ENCODE results near the gene CREB5. TPM values are rescaled to one million over a fixed set of nuclear protein-coding genes. Genes with fewer than 3 reads are reported as not detected.

Gene CREB5
- total RNA-seq, 1 experiment from 2014 or later = 1.3 TPM

DNA sequence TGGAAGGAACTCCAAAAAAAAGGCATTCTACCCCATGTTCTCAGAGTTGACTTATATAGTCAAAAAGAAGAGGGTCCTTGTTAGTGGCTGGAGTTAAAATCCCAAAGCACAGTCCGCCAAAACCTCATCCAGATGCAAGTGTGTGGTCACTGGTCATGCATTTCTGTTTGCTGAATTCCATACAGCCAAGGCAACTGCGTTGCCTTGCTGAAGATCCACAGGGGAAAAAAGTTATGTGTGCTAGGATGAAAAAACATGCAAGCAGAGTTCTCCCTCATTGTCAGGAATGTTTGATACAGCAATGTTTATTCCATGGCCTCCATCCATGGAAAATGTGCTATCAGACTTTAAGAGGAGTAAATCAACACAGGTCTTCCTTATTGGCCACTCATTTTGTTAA, 213.1 kb downstream of the CREB5 start:
- CTCF ChIA-PET = no interaction called here
- no peak overlapping the region for H3K27ac Mint-ChIP-seq
- no peaks in the 10 kb centered on the region for H3K36me3 Mint-ChIP-seq
- H3K4me3 Mint-ChIP-seq = no peak overlapping the region
- no peak for ATAC-seq
- no peak for DNase-seq (ENCODE audit: low spot score)
- H3K27me3 Mint-ChIP-seq (ENCODE audit: low read depth) = no peaks in the 10 kb centered on the region
- no peaks in the 10 kb centered on the region for H3K9me3 Mint-ChIP-seq
- peaks cover 20% of the 10 kb centered on the region for H3K4me1 Mint-ChIP-seq
- TF ChIP-seq ZNF317 (CRISPR knock-in tag; IDR thresholded peaks at IDR 0.05; ENCODE audit: borderline replicate concordance, low read depth) = no peak
- TF ChIP-seq ZNF396 (CRISPR knock-in tag; IDR thresholded peaks at IDR 0.05; ENCODE audit: borderline replicate concordance) = no peak
- no peak for TF ChIP-seq FOXK1 (CRISPR knock-in tag; IDR thresholded peaks at IDR 0.05)
- TF ChIP-seq FOXP1 (CRISPR knock-in tag; IDR thresholded peaks at IDR 0.05; ENCODE audit: borderline replicate concordance) = no peak
- no peak for TF ChIP-seq CDX4 (CRISPR knock-in tag; IDR thresholded peaks at IDR 0.05; ENCODE audit: borderline replicate concordance)
- TF ChIP-seq MXD4 (CRISPR knock-in tag; IDR thresholded peaks at IDR 0.05; ENCODE audit: borderline replicate concordance) = no peak
- TF ChIP-seq, protein P1, sequence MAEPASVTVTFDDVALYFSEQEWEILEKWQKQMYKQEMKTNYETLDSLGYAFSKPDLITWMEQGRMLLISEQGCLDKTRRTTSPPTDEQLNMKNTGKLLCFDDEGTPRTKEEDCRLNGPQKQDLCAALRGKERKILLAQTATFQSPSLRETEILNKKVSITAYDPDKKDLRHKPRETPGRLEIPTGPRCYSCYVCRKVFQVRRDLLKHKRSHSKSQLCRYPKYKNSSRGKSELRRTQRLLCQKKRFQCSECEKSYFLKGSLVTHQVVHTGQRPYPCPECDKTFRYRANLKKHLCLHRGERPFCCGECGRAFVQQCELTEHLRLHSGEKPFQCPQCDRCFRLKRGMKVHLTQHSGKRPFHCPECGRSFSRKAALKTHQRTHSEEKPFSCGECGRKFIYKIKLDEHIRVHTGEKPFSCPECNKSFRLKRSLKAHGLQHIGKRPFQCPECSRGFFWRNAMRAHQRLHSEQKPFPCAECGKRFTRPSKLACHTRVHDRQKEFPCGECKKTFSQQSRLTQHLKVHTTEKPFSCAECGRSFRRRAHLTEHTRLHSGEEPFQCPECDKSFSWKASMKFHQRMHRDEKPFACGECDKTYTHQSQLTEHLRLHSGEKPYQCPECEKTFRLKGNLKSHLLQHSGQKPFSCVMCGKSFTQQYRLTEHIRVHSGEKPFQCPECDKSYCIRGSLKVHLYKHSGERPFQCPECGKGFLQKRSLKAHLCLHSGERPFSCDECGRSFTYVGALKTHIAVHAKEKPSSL (CRISPR knock-in tag; conservative IDR thresholded peaks at IDR 0.05) = no peak
- TF ChIP-seq, protein P2, sequence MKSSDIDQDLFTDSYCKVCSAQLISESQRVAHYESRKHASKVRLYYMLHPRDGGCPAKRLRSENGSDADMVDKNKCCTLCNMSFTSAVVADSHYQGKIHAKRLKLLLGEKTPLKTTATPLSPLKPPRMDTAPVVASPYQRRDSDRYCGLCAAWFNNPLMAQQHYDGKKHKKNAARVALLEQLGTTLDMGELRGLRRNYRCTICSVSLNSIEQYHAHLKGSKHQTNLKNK (CRISPR knock-in tag; IDR thresholded peaks at IDR 0.05) = no peak
- no peak for TF ChIP-seq IRF1 (CRISPR knock-in tag; IDR thresholded peaks at IDR 0.05)
- no peak for TF ChIP-seq TCF7 (CRISPR knock-in tag; IDR thresholded peaks at IDR 0.05; ENCODE audit: low read depth)
- POLR2A ChIA-PET = no interaction called here

DNA sequence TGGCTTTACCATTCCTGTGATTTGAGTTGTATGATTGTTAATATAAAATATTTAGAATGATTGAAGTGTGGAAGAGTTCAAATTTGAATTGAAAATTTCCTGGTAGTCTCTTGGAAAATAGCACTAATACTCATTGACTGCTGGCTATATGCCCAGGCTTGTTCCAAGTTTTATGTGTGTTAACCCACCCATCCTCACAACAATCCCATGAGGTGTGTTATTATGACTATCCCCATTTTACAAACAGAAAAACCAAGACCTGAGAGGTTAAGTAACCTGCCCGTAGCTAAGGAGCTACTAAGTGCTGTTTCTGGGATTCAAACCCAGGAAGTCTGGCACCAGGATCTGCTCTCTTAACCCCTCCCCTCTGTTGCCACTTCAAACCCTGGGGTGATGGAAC, 213.9 kb downstream of the CREB5 start:
- Mint-ChIP-seq H3K4me1 (peaks cover 20% of the 10 kb centered on the region), H3K9me3 (no peaks in the 10 kb centered on the region), H3K4me3 (no peak overlapping the region), H3K27ac (no peak overlapping the region), H3K27me3 (ENCODE audit: low read depth) (no peaks in the 10 kb centered on the region), H3K36me3 (no peaks in the 10 kb centered on the region)
- CTCF ChIA-PET = interaction anchor here (0.5 to 2.8 kb wide), 23 partner anchors 9 to 1430 kb away, joined by 3 to 22 read pairs (median 5); no protein-coding TSS in a partner anchor
- DNase-seq (ENCODE audit: low spot score) (no peak), ATAC-seq (no peak)
- POLR2A ChIA-PET = interaction anchor here (0.6 kb wide), 1 partner anchor 267 kb away, joined by 4 read pairs; no protein-coding TSS in a partner anchor
- TF ChIP-seq STAT6 (CRISPR knock-in tag; conservative IDR thresholded peaks at IDR 0.05; ENCODE audit: low read depth) (no peak), ATF2 (CRISPR knock-in tag; IDR thresholded peaks at IDR 0.05; ENCODE audit: borderline replicate concordance, low read depth) (no peak), PRDM15 (CRISPR knock-in tag; IDR thresholded peaks at IDR 0.05) (no peak), CBFB (CRISPR knock-in tag; IDR thresholded peaks at IDR 0.05; ENCODE audit: low read depth) (no peak), ZNF512 (CRISPR knock-in tag; IDR thresholded peaks at IDR 0.05; ENCODE audit: borderline replicate concordance) (no peak), ZSCAN18 (CRISPR knock-in tag; IDR thresholded peaks at IDR 0.05) (no peak), MAX (CRISPR knock-in tag; IDR thresholded peaks at IDR 0.05) (no peak)
